NCI-H226 (cell line): ENCODE data around the gene PLEKHB1.

Source experiments
- DNase-seq: peaks from one replicate; pipeline ENCODE4 v3.0.0-alpha.2; 2015

The PLEKHB1 gene

DNA sequence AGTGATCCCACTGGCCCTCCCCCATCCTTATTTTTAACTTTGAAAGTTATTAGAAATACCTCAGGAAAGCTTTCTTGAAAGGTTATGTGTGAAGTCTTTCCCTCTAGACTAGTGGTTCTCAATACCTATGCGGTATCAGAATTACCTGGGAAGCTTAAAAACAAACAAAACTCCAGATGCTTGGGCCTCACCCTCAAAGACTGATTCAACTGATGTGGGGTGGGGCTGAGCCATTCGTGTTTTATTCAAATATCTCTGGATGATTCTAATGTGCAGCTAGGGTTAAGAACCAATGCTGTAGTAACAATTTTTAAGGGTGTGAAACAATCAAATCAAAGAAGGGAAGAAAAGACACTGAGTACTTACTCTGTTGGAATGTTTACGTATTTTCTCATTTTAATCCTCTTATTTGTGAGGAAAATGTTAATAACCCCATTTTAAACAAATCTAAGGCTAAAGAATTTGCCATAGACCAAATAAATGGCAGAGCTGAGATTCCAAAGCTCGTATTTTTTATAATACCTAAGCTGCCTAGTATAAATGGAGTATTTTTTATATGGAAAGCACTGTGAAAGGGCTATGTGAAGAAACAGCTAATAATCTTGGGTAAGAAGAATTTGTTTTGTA is 47.6 kb downstream of the PLEKHB1 start:
- DNase-seq, result no peak

- DNase-seq, result no peak
Observed at GRCh38 chr11:73705053-73705452, 58.7 kb downstream of the PLEKHB1 start.

- DNase-seq, result no peak
Observed at GRCh38 chr11:73710964-73711363, 64.6 kb downstream of the PLEKHB1 start.
